HFF-Myc (cell line): ENCODE data around the gene LINC01488.

Experiments
- DNase-seq: peaks from one replicate; pipeline ENCODE4 v3.0.0-alpha.2; 2011; ENCODE audit warnings: low read depth; ENCODE audit errors: extremely low read depth
- H3K4me3 ChIP-seq: replicated peaks from 2 replicates; pipeline ENCODE4 v1.5.1; 2011; ENCODE audit warnings: low read depth, mild to moderate bottlenecking, control low read depth, low read length
- TF ChIP-seq, protein P1 (sequence below): IDR thresholded peaks from 2 replicates; pipeline ENCODE4 v1.5.1; 2012; ENCODE audit warnings: mild to moderate bottlenecking, low read depth, low read length, control low read depth; ENCODE audit errors: missing control alignments

Gene LINC01488

DNA sequence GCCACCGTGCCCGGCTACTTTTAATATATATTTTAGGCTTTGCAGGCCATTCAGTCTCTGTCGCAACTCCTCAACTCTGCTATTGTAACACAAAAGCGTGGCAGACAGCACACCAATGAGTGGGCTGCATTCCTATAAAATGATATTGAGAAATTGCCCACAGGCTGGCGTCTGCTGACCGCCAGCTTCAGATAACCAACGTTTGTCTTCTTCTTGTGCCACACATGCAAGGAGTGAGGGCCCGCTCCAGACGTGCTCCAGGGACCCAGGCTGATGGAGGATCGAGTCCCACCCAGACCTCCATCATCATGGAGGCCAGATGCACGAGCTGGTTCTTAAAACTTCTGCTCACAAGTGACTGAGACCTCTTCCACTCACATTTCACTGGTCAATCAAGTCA is 35.4 kb upstream of the LINC01488 start:
- DNase-seq: no peak
- TF ChIP-seq, protein P1, sequence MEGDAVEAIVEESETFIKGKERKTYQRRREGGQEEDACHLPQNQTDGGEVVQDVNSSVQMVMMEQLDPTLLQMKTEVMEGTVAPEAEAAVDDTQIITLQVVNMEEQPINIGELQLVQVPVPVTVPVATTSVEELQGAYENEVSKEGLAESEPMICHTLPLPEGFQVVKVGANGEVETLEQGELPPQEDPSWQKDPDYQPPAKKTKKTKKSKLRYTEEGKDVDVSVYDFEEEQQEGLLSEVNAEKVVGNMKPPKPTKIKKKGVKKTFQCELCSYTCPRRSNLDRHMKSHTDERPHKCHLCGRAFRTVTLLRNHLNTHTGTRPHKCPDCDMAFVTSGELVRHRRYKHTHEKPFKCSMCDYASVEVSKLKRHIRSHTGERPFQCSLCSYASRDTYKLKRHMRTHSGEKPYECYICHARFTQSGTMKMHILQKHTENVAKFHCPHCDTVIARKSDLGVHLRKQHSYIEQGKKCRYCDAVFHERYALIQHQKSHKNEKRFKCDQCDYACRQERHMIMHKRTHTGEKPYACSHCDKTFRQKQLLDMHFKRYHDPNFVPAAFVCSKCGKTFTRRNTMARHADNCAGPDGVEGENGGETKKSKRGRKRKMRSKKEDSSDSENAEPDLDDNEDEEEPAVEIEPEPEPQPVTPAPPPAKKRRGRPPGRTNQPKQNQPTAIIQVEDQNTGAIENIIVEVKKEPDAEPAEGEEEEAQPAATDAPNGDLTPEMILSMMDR: no peak
- no peak overlapping the region for H3K4me3 ChIP-seq

DNA sequence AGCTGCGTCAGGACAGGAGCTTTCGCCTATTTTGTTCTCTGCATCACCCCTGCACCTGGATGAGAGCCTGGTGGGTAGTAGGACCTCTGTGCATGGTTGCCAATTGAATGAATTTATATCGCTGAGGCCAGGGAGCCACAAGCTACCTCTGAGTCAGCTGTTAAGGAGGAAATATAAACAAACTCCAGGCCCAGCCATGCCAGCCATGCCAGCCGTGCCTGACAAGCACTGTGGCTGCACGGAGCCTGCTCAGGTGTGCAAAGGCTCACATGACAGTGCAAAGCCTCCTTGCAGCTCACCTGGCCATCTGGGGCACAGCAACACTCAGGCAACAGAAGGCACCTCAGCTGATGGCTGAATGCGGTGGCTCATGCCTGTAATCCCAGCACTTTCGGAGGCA is 33.7 kb upstream of the LINC01488 start:
- DNase-seq: no peak
- TF ChIP-seq, protein P1: no peak
- H3K4me3 ChIP-seq: no peak overlapping the region

DNA sequence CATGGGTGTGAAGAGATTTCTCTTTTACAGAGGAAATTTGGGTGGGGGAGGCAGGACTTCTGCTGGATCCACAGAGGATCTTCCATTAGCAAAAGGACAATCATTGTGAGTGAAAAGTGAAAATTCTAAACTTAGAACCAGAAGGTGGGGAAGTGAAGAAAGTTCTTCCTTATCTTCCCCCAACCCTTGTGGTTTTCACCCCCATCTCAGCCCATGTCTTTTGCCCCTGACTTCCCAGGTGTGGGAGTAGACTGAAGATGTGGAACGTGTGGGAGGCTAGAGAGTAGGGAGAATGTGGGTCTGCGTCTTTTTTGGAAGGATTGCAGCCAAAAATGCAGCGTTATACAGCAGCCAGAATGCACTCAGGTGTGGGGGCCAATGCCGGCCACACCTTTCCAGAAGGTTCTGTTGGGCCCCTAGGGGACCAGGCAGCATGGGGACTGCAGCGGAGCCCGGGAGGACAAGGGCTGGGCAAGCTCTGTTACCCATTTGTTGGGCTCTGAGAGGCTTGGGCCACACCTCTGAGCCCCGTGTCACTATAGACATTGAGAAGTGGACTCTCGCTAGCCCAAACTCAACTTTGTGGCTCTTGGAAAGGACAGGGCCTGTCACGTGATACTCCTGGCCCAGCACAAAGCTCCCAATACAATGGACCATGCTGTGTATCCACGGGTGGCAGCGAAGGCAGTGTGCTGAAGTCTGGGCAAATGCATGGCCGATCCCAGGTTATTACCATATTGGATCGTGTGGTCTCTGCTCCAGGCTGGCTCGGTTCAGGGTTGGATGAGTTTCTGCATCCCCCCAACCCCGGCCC is 32.8 kb upstream of the LINC01488 start:
- TF ChIP-seq, protein P1: no peak
- DNase-seq: no peak

DNA sequence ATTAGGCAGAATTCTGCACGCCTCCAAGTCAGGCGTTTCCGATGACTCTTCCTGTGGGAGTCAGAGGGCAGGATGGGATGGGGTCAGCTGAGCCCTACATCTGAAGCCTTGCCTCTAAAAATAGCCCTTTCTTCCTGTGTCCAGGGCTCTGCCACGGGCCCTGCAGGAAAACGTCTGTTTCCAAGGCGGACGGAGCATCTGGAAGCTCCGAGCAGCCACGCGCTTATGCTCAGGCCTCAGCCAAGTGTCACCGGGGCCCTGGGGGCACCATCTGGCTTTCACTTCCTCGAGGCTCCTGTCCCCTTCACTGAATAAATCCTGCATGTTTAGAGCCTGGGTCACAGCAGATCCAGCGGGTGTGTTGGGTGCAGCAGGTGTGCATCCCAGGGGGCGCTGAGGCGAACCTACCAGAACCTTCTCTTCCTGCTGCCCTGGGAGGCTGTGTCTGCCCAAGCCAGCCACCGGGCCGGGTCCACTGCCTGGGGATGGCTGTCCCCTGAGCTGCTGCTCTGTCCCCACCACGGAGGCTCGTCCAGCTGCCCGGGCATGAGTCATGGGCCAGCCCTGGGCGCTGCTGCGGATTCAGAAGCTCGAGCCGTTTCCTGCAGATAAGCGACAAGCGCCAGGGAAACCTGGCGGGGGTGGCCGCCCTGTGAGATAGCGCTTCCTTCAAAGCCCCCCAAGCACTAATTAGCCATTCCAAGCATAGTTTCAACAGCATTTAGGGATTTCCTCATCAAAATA is 32.0 kb upstream of the LINC01488 start:
- peak; percentile 52 for DNase-seq
- no peak overlapping the region for H3K4me3 ChIP-seq
- TF ChIP-seq, protein P1: peak; percentile 29

More for the DNA sequence above, 32.8 kb upstream of the LINC01488 start:
- no peak overlapping the region for H3K4me3 ChIP-seq

DNA sequence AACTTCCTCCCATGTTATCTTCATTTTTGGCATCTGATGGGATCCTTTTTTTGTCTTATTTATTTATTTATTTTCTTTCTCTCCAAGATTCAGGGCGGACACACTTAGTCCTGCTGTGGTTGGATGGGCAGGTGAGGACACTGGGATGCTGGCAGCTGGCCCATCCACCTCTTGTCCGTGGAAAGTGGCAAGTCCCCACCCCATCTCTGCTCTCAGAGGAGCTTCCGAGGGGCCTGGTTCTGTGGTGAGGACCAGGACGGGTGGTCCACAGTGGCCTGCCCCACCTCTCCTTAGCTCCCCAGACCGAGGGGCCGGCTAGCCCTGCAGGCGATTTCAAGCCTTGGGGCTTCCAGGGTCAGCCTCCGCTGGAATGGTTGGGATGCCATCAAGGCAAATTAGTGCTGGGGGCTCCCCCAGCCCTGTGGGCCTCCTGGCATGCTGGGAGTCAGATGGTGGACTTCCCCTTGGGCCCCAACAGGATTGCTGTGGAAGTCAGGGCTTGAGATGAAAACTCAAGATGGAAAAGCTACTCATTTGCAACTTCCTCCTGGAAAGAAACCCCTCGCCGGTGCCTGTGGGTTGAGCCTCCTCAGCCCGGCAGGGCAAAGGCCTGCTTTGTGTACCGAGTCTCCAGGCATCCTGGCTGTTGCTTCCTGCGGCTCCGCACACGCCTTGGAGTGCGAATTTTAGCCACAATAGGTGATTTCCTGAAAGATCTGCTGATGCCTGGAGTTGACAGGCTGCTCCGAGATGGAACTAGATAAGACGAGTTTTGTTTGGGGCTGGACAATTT is 31.2 kb upstream of the LINC01488 start:
- H3K4me3 ChIP-seq: no peak overlapping the region
- DNase-seq: no peak
- TF ChIP-seq, protein P1: no peak

DNA sequence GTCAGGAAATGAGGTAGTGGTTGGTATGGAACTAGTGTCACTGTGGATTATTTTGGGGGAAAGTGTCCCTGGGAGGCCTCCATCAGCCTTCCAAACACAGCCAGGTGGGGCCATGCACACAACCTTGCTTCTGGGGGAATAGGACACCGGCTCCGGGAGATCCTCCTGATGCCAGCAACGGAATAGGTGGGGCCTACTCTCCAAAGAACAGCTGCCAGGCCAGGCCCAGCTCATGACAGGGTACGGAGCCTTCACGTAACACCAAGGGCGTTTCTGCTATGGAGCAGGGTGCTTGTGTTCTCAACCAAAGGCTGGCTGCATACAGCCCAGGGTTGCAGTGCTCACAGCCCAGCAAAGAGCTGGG is 30.6 kb upstream of the LINC01488 start:
- no peak for DNase-seq
- no peak overlapping the region for H3K4me3 ChIP-seq
- TF ChIP-seq, protein P1: no peak
